GM21367 (cell line): ENCODE measurements around the gene ZFAND3.

ENCODE experiments used
- ATAC-seq: cut with Tn5 transposase; IDR thresholded peaks from one replicate; pipeline ENCODE4 v1.9.1; 2021; ENCODE audit not compliant: unreplicated experiment

The ZFAND3 gene

DNA sequence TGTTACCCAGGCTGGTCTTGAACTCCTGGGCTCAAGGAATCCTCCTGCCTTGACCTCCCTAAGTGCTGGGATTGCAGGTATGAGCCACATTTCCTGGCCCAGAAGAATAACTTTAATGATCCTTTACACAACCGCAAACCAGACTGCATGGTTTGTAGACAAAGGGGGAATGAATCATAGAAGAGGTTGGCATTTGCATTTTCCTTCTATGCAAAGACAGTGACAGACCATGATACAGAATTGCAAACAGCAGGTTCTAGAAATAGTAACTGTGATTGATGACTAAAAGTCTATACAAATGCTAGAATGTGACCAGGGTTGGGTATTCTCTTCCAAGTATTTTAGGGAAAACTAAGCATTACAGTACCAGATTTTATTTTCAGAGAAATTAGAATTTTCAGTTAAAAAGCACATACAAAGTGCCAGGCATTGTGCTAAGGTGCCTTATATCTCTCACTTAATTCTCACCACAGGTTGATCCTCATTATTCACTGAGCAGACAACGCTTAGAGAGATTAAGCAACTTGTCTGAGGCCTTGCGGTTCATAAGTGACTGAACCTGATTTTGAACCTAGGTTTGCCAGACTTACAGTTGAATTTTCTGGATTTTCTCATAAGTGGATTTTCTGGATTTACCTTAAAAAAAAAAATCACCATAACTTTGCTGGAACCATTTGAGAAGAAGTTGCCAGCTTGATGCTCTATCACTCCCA lies 146.6 kb downstream of the ZFAND3 start:
- peak; percentile 49 for ATAC-seq

DNA sequence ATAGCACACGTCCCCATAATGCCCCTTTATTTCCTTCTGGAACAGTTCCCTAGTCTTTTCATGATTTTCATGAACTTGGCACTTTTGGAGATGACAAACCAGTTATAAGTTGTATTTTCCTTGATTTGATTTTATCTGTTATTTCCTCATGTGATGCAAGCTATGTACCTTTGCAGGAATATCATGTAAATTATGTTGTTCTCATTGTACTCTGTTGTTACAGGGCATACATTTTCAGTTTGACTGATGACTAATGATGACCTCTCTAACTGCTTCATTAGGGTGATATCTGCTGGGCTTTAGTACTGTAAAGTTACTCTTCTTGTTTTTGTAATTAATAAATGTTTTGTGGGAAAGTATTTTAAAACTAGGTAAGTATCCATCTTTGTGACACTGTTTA lies 147.3 kb downstream of the ZFAND3 start:
- no peak for ATAC-seq

DNA sequence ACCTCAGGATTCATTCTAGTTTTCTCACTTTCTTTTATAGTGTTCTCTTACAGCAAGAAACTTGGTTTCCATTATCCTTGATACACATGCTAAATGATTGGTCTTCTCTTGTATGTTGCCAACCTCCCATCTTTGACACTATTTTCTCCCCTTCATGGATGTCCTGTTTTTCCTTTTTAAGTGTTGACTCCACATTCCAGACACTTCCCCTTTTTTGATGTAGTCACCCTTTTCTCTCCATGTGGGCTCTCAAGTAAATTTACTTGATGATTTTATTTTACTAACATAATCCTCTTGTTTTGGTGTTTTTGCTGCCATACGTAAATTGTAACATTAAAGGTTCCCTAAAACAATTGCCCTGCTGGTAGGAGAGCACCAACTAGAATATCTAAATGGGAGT lies 148.1 kb downstream of the ZFAND3 start:
- ATAC-seq = no peak

DNA sequence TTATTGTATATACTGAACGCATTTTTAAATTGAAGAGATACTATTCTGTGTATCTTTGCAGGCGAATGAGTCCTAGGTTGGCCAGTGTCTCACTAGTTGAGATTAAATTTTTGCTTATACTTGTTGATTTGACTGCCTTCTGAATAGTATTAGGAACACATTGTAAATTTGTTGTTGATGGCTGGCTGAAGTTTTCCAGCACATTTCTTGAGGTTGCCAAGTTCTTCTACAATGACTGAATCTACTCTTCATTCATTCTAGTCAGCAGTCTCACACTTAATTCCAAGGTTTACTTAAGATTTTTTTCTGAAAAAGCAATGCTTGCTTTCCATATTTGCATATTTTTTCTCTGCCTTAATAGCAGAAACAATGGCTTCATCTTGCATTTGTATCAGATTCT lies 151.7 kb downstream of the ZFAND3 start:
- no peak for ATAC-seq

DNA sequence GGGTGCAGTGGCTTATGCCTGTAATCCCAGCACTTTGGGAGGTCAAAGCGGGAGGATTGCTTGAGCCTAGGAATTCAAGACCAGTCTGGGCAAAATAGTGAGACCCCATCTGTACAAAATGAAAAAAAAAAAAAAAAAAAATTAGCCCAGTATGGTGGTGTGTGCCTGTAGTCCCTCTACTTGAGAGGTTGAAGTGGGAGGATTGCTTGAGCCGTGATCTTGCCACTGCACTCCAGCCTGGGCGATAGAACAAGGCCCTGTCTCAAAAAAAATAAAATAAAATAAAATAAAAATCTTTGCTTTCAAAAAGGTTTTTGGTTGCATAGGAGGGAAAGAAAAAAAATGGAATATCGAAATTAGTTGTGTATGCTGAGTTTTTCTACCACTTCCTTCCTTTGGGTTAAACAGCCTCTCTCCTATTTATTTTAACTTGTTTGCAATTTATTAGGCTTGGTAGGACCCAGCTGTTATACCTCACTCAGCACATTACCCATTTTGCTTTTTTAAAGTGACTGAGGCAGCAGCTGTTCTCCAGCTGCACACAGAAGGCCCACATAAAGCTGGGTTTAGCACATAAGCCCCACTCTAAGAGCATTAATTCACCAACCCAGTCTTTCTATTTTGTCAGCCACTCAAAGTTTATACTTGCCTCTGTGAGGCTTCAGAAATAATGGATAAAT lies 152.3 kb downstream of the ZFAND3 start:
- ATAC-seq = no peak

DNA sequence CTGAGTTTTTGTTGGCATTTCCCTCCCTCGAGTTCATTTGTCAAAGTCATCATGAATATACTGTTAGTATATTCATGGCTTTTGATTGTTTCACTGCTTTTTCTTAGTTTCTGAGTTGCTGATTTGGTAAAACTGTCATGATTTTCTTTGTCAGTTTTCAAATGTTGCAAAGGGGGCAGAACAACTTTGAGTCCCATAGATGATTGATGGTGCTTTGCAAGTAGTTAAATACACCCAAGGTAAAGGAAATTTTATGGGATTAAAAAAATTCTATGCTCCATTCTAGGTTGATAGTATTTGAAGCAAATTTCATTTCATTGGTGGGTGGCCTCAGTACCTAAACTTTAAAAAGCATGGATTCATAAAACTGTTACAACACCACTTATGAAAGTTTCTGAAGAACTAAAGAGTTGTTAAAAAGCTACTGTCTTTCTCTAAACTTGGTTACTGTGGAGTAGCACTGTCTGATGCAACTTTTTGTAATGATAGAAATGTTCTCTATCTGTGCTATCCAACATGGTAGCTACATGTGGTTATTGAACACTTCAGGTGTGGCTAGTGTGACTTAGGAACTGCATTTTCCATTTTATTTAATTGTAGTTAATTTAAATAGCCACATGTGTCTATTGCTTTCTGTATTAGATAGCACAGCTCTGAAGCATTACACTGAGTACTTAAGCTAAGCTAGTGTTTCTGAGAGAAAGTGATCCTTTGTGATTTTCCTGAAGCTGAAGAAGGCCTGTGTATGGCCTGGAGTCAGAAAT lies 153.6 kb downstream of the ZFAND3 start:
- no peak for ATAC-seq

DNA sequence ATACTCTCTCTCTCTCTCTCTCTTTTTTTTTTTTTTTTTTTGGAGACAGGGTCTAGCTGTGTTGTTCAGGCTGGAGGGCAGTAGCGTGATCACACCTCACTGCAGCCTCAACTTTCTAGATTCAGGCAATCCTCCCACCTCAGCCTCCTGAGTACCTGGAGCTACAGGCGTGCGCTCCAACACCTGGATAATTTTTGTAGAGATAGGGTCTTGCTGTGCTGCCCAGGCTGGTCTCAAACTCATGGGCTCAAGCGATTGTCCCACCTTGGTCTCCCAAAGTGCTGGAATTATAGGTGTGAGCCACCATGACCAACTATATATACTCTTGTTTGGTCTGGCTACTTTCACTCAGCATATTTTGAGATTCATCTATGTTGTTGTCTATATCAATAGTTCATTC lies 154.9 kb downstream of the ZFAND3 start:
- ATAC-seq = no peak

DNA sequence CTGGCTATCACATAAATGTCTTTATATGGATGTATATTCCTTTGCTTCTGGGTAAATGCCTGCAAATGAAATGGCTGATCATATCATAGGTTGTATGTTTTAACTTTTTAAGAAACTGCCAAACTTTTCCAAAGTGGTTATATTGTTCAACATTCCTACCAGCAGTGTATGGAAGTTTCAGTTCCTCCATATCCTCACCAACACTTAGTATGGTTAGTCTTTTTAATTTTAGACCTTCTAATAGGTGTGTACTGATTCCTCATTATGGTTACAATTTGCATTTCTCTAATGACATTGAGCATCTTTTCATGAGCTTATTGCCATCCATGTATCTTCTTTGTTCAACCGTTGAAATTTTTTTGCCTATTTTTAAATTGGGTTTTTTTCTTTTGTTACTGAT lies 155.4 kb downstream of the ZFAND3 start:
- ATAC-seq = no peak

DNA sequence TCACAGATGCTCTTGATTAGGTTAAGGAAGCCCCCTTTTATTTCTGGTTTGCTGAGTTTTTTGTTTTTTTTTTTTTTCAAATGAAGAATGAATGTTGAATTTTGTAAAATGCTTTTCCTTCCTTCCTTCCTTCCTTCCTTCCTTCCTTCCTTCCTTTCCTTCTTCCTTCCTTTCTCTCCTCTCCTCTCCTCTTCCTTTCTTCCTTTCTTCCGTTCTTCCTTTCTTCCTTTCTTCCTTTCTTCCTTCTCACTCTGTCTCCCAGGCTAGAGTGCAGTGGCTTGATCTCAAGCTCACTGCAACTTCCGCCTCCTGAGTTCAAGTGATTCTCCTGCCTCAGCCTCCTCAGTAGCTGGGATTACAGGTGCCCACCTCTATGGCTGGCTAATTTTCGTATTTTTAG lies 158.2 kb downstream of the ZFAND3 start:
- ATAC-seq = no peak

DNA sequence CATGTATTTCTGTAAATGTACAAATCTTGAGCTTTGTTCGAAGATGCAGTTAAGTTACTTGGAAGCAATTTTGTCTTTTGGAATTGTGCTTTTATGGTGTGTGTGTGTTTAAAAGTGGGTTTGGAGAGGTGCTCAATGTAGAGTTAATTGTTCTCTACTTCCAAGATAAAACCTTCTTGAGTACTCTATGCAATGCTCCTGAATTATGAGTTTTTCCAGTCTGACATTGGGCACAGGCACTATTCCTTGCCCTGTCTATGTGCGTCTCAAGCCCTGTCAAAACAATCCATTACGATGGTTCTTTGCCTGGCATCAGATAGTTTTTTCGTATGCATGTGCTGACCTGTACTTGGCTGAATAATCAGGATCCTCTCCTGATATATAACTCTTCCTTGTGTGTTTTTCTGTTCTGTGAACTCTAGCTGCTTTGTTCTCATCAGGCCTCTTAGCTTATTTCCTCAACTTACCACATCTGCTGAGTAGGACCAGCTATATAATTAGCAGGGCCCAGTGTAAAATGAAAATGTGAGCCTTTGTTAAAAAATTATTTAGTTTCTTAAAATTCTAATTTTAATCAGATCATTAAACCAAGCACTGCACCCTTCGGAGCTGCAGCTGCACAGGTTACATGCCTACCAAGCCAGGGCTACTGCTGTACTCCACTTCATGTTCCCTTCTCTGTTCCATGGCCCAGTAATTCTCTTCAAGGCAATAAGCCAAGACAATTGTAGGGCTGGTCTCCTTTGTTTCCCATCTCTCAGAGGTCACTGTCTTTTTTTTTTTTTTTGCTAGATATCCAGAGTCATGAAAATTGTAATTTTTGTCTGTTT lies 160.1 kb downstream of the ZFAND3 start:
- no peak for ATAC-seq

DNA sequence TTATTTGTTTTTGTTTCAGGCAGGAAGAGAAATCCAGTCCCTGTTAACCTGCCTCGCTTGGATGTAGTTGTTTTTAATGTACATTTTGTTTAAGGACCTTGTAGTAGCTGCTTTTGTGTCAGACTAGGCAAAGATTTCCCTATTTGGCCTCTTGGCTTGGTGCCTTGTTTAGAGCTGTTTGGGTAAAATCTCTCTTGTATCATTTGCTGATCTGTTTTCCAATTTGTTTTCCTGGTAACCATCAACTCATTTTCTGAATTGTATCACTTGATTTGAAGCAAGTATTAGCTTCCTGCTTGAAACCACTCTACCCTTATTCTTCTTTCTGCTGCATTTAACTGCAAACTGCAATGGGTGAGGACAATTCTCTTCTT lies 160.7 kb downstream of the ZFAND3 start:
- no peak for ATAC-seq

DNA sequence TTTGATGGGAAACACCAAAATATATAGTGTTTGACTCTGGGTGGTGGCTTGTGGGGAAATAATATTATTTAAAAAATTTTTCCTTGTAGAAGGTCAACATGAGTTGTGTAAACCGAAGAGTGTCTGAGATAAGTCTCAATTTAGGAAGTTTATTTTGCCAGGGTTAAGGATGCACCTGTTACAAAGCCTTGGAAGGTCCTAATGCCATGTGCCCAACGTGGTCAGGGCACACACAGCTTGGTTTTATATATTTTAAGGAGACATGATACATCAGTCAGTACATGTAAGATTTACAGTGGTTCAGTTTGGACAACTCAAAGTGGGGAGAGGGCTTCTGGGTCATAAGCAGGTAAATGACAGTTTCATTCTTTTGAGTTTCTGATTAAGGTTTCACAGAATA lies 162.1 kb downstream of the ZFAND3 start:
- ATAC-seq = no peak

DNA sequence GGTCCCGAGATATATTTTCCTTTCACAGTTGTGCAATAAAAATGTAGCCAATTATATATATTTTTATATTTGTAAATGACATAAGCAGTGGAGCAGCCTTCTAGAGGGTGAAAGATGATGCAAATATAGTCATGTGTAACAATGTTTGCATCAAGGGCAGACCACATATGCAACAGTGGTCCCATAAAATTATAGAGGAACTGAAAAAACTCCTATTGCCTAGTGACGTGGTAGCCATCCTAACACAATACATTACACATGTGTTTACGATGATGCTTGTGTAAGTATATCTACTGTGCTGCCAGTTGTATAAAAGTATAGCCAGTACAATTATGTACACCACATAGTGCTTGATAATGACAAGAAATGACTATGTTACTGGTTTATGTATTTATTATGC lies 162.8 kb downstream of the ZFAND3 start:
- ATAC-seq = no peak

DNA sequence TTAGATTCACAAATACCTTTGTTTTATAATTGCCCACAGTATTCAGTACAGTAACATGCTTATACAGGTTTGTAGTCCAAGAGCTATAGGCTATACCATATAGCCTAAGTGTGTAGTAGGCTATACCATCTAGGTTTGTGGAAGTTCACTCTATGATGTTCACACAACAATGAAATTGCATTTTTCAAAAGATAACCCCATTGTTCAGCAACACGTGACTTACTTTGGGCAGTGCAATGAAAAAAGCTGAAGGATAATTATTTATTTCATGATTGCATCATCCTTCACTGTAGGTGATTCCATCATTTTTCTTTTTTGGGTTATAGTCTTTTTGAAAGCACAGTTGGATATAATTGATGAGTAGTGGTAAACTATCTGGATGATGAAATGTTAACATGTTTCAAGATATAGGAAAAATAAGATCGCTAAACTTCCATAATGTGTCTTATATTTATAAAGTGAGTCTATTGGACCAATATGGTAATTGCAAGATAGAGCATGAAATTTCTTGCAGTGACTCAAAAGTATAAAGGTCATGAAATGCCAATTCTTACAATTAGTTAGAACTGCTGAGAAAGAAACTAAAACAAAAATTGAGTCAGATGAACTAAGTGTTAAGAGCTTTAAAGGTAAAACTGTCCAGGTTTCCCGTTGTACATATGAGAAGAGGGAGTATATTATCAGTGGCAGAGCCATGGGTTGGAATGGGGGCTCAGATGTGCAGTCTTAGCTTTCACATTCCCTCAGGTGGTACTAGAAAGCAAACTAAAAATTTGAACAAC lies 164.4 kb downstream of the ZFAND3 start:
- no peak for ATAC-seq

DNA sequence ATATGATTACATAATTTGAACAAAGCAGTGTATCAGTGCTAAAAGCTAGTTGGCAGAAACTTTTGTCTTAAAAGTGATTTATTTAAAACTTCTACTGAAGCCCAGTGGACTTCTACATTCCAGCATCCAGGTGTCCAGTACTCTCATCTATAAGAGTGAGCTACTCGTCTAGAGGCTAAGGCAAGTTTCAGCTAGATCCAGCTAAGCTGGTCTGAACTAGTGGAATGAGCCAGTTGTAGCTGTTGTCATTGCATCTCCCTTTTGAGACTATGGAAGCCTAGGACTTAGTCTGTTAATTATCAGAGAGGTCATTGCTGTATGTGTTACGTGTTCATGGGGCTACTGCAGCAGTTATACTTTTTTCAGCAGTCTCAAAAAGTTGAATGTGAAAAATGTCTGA lies 165.1 kb downstream of the ZFAND3 start:
- ATAC-seq = no peak

DNA sequence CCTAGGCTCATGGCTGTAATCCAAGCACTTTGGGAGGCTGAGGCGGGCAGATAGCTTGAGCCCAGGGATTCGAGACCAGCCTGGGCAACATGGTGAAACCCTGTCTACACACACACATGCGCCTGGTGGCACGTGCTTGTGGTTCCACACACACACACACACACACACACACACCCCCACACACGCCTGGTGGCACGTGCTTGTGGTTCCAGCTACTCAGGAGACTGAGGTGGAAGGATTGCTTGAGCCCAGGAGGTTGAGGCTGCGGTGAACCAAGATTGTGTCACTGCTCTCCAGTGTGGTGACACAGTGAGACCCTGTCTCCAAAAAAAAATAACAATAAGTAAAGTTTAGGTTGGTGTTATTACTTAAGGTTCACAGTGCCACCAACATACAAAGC lies 165.8 kb downstream of the ZFAND3 start:
- no peak for ATAC-seq

DNA sequence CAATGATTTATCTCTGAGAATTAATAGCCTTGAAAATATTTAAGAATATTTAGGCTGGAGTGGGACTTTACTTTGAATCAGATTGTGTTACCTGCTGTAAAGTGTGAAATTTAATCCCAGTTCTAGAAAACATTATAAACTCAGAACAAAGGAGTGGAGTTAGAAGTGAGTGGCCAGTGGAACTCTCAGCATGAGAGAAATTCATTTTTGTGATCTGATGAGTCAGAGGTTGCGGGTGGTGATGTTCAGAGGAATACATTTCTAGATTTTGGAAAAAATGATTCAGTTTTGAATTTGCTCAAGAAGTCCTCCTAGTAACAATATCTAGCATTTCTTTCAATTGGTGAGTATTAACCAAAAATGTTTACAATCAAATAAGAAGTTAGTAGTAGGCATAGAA lies 167.5 kb downstream of the ZFAND3 start:
- ATAC-seq = no peak

DNA sequence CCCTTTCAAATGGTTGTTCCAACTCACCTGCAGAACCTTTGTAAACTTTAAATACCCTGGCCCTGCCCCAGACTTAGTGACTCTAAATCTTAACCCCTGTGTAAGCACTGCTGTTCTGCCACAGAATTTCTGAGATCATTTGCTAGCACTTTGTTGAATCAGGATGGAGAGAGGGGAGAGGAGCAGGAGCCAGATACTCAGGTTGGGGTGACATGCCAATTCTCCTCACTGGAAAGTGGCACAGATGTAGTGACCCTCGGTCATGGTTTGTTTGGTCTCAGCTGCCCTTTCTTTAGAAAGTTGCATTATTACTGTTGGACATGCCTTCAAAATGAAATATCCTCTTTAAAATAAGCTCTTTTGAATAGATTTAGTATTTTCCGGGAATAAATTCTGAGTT lies 168.0 kb downstream of the ZFAND3 start:
- no peak for ATAC-seq

DNA sequence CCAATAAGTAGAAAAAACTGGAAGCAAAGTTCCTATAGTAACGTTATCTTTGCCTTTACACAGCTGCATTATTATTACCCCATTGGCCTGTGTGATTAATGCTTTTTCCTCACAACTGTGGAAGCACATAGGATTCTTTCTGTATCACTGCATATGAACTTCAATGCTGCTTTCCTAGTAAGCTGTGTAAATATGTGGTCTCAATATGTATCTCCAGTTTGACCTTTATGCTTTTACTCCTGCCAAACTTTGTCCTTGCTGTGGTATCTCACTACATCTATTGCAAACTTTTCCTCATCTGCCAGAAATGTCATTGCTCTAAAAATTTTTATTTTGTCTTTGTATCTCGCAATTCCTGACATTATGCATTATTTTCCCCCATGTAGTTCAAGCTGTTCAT lies 168.6 kb downstream of the ZFAND3 start:
- ATAC-seq = no peak

DNA sequence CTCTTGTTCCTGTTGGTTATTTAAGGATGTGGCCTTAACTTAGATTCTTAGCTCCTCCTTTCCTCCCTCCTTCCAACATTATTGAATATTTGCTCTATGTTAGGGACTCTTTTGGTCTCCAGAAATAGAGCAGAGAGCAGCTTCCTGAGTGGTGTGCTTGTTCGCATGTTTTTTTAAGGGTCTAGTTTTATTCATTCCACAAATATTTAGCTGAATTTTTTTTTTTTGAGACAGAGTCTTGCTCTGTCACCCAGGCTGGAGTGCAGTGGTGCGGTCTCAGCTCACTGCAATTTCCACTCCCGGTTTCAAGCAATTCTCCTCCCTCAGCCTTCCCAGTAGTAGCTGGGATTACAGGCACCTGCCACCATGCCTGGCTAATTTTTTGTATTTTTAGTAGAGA lies 169.2 kb downstream of the ZFAND3 start:
- no peak for ATAC-seq
